NCI-H2196 (cell line): ENCODE measurements around the gene C1orf21.

ENCODE experiments used
- DNase-seq: peaks from one replicate; lab custom pipeline; 2025; ENCODE audit not compliant: unreplicated experiment; lab: John Stamatoyannopoulos, UW

Gene C1orf21

DNA sequence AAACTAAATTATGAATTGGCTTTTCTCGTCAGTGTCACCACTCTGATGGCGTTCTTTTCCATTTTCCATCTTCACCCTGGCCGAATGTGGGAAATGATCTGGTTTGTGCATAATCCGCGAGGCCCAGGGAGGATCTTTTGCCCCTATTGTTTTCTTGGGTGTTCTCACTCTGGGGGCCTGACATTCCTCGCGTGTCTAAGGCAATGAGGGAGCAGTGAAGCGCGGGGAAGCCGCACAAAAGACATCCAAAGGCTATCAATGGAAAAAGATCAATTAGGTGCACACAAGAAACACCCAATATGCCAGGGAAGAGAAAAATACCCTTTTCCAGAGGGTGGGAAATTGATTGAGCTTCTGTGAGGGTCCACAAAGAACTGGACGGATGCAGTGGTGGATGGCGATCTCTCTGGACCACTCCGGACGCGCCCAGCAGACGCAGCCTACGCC, 941 bp upstream of the C1orf21 start:
- DNase-seq = no peak

DNA sequence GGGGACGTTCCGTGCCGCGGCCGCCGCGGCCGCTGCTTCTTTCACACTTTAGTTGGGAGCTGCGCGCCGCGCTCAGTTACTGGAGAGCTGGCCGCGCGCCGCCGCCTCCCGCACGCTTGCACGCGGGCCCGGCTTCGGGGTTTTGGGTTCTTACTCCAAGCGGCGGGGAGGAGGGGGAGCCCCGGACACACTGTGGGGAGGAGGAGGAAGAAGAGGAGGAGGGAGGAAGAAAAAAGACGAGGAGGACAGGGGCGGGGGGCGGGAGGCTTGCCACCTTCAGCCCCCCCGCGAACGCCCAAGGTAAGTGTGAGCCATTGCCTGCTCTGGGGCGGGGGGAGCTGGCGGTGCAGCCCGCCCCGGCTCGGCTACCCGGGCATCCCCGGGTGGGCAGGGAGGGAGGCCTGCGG, 243 bp downstream of the C1orf21 start:
- DNase-seq = no peak

- no peak for DNase-seq
Measured at GRCh38 chr1:184387476-184388318, 868 bp downstream of the C1orf21 start.

- DNase-seq = no peak
Measured at GRCh38 chr1:184388319-184388889, 1.6 kb downstream of the C1orf21 start.

DNA sequence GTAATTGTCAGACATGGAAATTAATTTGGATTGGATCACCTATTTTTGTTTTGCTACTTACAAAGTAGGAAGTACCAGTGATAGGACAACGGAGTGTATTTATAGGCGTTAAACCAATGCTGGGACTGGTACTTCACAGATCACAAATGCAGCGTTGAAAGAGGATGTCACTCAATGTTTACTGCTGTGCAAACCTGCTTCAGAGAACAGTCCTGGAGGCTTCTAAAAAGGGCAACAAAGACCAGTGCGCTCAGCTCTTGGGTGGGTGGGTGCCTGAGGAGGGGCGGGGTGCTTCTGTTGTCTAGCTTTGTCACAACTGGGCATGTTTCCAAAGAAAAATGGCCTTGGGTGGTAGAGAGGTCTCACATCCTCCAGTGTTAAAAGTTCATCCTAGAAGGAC, 2.1 kb downstream of the C1orf21 start:
- DNase-seq = no peak

GRCh38 chr1:184389446-184389845, 2.6 kb downstream of the C1orf21 start:
- DNase-seq = no peak

DNA sequence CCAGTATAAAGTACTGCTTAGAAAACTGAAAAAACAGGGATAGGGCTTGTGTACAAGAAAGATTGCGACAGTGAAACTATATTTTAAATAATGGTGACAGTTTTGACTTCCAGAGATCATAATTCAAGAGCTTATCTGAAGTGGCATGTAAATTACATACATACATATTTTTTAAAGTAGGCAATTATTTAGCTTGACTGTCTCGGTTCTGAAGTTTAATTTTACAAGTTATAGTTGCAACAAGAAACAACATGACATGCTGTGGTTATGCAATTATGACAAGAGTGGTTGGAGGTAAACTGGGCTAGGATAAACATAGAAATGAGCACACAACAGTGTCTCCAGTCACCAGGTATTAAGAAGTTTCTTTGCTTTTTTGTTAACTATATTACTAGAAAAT, 4.1 kb downstream of the C1orf21 start:
- DNase-seq = no peak

GRCh38 chr1:184392067-184392466, 5.2 kb downstream of the C1orf21 start:
- no peak for DNase-seq

- DNase-seq = no peak
Measured at GRCh38 chr1:184392779-184393522, 6.1 kb downstream of the C1orf21 start.

DNA sequence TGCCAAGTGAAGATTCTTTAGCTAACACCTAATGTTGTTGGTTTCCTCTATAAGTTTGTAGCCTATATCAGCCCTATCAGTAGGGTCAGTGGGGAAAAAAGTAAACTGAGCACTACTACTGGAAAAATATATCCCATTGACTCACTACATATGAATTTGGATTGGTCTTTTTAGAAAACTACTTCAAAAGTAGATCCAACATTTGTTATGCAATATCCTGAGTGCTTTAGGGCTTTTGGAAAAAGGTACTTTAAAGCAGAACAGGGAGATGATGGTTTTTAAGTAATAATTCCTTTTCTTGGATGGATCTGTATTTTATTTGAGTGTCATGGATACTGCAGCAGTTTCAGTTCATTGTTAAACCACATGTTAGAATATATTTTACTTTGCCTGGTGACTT, 7.1 kb downstream of the C1orf21 start:
- no peak for DNase-seq

GRCh38 chr1:184395370-184395769, 8.5 kb downstream of the C1orf21 start:
- DNase-seq = no peak

DNA sequence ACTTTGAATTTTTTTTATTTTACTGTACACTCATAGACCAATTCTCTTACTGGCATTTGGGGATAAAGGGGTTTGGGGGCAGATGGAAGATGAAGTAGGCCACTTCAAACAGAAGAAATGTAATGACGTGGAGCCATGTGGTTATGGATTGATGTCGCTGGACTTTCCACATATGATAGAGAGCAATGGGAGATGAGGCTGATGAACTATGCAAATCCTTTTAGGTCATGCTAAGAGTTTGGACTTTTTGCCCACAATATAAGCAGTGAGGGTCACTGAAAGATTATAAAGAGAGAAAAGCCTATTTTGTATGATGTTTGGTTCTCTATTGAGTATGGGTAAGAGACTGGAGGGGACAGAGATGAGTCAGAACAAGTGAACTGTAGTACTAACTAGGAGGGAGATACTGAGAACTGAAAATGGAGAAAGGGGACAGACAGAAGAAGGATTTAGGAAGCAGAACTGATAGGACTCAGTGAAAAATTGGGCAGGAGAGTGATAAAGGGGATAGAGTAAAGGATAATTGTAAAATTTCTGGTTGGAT, 9.2 kb downstream of the C1orf21 start:
- no peak for DNase-seq

DNA sequence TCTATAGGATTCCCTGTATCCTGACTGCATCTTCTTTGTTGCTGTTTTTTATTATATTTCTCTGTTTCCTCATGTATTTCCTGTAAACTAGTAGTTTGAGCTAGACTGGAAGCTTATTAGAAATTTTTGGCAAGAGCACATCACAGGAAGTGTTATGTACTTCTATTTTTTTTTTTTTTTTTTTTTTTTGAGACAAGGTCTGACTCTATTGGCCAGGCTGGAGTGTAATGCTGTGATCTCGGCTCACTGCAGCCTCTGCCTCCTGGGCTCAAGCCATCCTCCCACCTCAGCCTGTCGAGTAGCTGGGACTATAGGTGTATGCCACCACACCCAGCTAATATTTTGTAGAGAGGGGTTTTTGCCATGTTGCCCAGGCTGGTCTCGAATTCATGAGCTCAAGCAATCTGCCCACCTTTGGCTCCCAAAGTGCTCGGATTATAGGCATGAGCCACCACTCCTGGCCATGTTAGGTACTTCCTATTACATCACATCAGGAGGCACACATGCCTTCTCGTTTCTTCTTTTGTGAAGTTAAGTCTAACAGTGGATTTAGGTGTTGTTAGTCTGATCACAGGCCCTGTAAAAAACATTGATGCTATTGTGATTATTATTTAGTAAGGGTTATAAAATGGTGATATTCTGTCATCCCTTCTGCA, 12.5 kb downstream of the C1orf21 start:
- DNase-seq = no peak

DNA sequence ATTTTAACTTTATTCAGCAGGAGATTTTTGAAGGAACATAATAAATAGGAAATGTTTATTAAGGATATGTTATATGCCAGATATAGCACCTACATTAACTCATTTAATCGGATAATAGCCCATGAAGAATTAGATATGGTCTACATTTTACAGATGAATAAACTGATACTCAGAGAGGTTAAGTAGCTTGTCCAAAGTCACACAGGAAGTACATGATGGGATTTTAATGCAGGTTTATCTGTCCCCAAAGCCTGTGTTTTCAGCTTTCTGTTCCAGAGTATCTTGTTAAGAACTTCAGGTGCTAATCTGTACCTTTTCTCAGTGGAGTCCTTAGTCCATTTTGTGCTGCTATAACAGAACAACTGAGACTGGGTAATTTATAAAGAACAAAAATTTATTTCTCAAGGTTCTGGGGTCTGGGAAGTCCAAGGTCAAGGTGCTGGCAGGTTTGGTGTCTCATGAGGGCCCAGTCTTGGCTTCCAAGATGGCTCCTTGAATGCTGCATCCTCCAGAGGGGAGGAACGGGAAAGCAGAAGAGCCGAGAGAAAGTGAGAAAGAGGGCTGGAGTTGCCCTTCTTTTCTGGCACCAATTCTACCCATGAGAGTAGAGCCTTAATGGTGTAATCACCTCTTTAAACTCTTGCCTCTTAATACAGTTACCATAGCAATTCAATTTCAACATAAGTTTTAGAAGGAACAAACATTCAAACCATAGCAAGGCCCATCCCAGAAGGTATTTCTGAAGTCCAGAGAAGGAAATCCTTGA, 17.3 kb downstream of the C1orf21 start:
- no peak for DNase-seq

- no peak for DNase-seq
Measured at GRCh38 chr1:184404727-184405027, 17.8 kb downstream of the C1orf21 start.

DNA sequence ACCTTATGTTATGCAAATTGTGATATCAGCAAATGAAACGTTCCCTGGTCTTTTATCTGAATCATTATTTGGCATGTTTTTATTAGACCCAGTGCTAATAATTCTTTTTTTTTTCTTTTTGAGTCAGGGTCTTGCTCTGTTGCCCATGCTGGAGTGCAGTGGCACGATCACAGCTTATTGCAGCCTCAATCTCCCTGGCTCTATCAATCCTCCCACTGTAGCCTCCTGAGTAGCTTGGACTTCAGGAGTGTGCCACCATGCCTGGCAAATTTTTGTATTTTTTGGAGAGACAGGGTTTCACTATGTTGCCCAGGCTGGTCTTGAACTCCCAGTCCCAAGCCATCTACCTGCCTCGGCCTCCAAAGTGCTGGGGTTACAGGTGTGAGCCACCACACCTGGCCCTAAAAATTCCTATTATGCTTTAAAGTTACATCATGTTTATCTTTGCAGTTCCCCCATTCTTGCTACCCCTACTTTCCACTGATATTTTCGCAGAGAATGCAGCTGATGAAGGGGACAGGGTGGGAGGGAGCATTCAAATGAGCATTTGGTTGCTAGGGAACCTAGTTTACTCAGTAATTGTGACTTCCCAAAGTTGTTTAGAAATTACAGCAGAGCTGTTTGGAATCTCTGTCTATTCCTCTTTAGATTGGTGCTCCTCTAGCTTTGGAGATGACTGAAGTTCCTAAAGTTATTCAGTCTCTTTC, 18.4 kb downstream of the C1orf21 start:
- DNase-seq = no peak

- DNase-seq = no peak
Measured at GRCh38 chr1:184405801-184406142, 18.9 kb downstream of the C1orf21 start.

DNA sequence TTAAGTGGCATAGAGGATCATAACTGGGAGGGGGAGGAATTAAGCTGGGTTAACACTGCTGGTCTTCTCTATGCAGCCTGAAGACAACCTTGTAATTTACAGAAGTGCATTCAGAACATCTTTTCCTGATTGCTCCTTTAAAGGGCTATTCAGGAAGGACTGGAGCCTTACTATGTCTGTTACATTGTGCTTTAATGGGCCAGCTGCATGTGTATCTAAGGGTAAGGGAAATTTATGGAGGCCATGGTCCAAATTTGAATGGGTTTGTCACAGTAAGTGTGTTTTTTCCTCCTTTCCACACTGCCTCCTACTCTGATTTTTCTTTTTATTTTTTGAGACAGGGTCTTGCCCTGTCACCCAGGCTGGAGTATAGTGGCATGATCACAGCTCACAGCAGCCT, 19.6 kb downstream of the C1orf21 start:
- DNase-seq = no peak

DNA sequence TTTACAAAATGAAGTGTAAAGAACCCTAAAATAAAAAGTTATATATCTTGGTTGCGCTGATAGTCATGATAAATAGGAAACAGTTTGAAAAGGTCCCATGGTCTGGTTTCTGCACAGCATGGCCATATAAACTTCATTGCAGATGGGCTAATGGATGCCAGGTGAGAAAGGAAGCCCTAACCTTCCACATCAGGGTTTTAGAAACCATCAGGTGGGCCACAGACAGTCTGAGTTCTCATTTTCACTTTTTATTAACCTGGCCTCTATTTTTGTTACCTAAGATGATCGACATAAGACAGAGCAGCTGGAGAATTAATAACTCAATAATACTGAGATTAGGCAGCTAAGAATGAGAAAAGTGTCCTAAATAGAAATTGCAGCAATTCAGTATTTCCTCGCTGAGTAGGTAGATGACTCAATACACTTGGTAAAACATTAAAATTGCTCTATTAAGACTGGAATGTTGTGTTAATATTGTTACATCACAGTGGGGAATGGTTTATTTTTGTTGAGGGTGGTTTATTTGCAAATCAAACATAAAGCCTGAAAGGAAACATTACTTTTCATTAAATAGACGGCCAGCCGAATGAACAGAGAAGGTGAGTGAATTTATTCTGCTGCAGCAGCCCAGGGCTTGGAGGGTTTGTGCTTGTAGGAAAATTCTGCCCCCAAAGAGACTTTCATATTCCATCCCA, 21.1 kb downstream of the C1orf21 start:
- DNase-seq = no peak

GRCh38 chr1:184408580-184408979, 21.8 kb downstream of the C1orf21 start:
- no peak for DNase-seq
